IMR-90 (cell line): ENCODE measurements around the gene TMEM176B. TPM values are rescaled to one million over a fixed set of nuclear protein-coding genes. Genes with fewer than 3 reads are reported as not detected.

Source experiments
- ATAC-seq: fragments of 200-7000 bp; cut with Tn5 transposase; 2 replicates; pipeline ENCODE4 v1.9.1; 2020; ENCODE audit warnings: low read depth, mild to moderate bottlenecking, moderate library complexity
- BruUV-seq: library from RNA; stranded (reverse); fragments of 400-500 nt; replicated peaks from 2 replicates; lab custom pipeline; 2021; lab: Mats Ljungman, UMichigan
- CTCF ChIA-PET: fragments of 300-600 bp; formaldehyde crosslinking; extraction: SDS; loops from one replicate; lab custom pipeline; 2021; ENCODE audit warnings: antibody characterized with exemption; lab: Yijun Ruan, JAX
- POLR2A ChIA-PET: fragments of 300-600 bp; sonication (Branson Sonifier 250); formaldehyde crosslinking; loops from one replicate; lab custom pipeline; 2022; ENCODE audit warnings: antibody characterized with exemption; ENCODE audit not compliant: unreplicated experiment; lab: Charles Lee
- DNase-seq: peaks from one replicate; pipeline ENCODE4 v3.0.0; 2013
- H2AFZ ChIP-seq: replicated peaks from 2 replicates; pipeline ENCODE3; 2013; ENCODE audit warnings: low read length, mild to moderate bottlenecking; ENCODE audit not compliant: poor library complexity
- H2AK5ac ChIP-seq: 2 replicates; pipeline ENCODE4 v1.6.1; 2013; ENCODE audit warnings: low read depth, low read length, inconsistent platforms
- H2AK9ac ChIP-seq: replicated peaks from 2 replicates; pipeline ENCODE3; 2013; ENCODE audit warnings: mild to moderate bottlenecking, low read depth, low read length, moderate library complexity; ENCODE audit not compliant: poor library complexity
- H2BK120ac ChIP-seq: 2 replicates; pipeline ENCODE4 v1.6.1; 2013; ENCODE audit warnings: low read depth, low read length, inconsistent platforms
- H2BK15ac ChIP-seq: 3 replicates; pipeline ENCODE4 v1.6.1; 2013; ENCODE audit warnings: low read depth, low read length, inconsistent platforms
- H2BK20ac ChIP-seq: 2 replicates; pipeline ENCODE4 v1.6.1; 2013; ENCODE audit warnings: low read depth, mild to moderate bottlenecking, inconsistent platforms, low read length, moderate library complexity
- H2BK5ac ChIP-seq: 2 replicates; pipeline ENCODE4 v1.6.1; 2013; ENCODE audit warnings: mild to moderate bottlenecking, low read depth, low read length, inconsistent platforms; ENCODE audit not compliant: poor library complexity, severe bottlenecking
- H3K14ac ChIP-seq: replicated peaks from 2 replicates; pipeline ENCODE4 v1.6.1; 2013; ENCODE audit warnings: low read depth, low read length, inconsistent platforms
- H3K18ac ChIP-seq: 2 replicates; pipeline ENCODE4 v1.6.1; 2013; ENCODE audit warnings: low read depth, low read length, control low read depth
- H3K23ac ChIP-seq: 2 replicates; pipeline ENCODE4 v1.6.1; 2013; ENCODE audit warnings: low read depth, low read length, inconsistent platforms
- H3K27ac ChIP-seq: 2 replicates; pipeline ENCODE4 v1.5.1; 2013; ENCODE audit warnings: mild to moderate bottlenecking, control low read depth, low read length; ENCODE audit not compliant: insufficient read depth
- H3K27me3 ChIP-seq: 2 replicates; pipeline ENCODE4 v1.6.1; 2013; ENCODE audit warnings: low read length; ENCODE audit not compliant: control insufficient read depth, insufficient read depth
- H3K36me3 ChIP-seq: 2 replicates; pipeline ENCODE4 v1.6.1; 2013; ENCODE audit warnings: low read length, mixed read lengths; ENCODE audit not compliant: control insufficient read depth, insufficient read depth
- H3K4ac ChIP-seq: 2 replicates; pipeline ENCODE4 v1.6.1; 2013; ENCODE audit warnings: low read depth, low read length, inconsistent platforms
- H3K4me1 ChIP-seq: 2 replicates; pipeline ENCODE4 v1.6.1; 2013; ENCODE audit warnings: low read length, mixed read lengths; ENCODE audit not compliant: control insufficient read depth, insufficient read depth
- H3K4me2 ChIP-seq: 2 replicates; pipeline ENCODE4 v1.6.1; 2013; ENCODE audit warnings: low read depth, mild to moderate bottlenecking, control low read depth, low read length, moderate library complexity
- H3K4me3 ChIP-seq: 2 replicates; pipeline ENCODE4 v1.5.1; 2013; ENCODE audit warnings: low read depth, mild to moderate bottlenecking, control low read depth, low read length, moderate library complexity; ENCODE audit not compliant: insufficient read depth
- H3K56ac ChIP-seq: 2 replicates; pipeline ENCODE4 v1.6.1; 2013; ENCODE audit warnings: low read length, inconsistent platforms; ENCODE audit not compliant: insufficient read depth; ENCODE audit errors: extremely low read depth
- H3K79me1 ChIP-seq, 2 experiments: 2 replicates each; pipeline ENCODE4 v1.6.1; 2013; ENCODE audit warnings: low read length in 2 of 2, inconsistent platforms in 1 of 2, low read depth in 1 of 2
- H3K9ac ChIP-seq: 2 replicates; pipeline ENCODE4 v1.6.1; 2013; ENCODE audit warnings: low read depth, low read length, control low read depth
- H3K9me1 ChIP-seq: 2 replicates; pipeline ENCODE4 v1.6.1; 2013; ENCODE audit warnings: low read length, inconsistent platforms; ENCODE audit not compliant: insufficient read depth
- H3K9me3 ChIP-seq: 2 replicates; pipeline ENCODE4 v1.6.1; 2013; ENCODE audit warnings: low read length; ENCODE audit not compliant: control insufficient read depth, insufficient read depth
- H4K20me1 ChIP-seq: 2 replicates; pipeline ENCODE4 v1.6.1; 2013; ENCODE audit warnings: low read length, inconsistent platforms; ENCODE audit not compliant: insufficient read depth
- H4K5ac ChIP-seq: 2 replicates; pipeline ENCODE4 v1.6.1; 2013; ENCODE audit warnings: mild to moderate bottlenecking, low read depth, low read length, control low read depth
- H4K8ac ChIP-seq, 2 experiments: 2 replicates each; pipeline ENCODE4 v1.6.1; 2013; ENCODE audit warnings: low read depth in 2 of 2, low read length in 2 of 2, control low read depth in 1 of 2, inconsistent platforms in 1 of 2
- H4K91ac ChIP-seq: 2 replicates; pipeline ENCODE4 v1.6.1; 2013; ENCODE audit warnings: low read depth, low read length, inconsistent platforms; ENCODE audit not compliant: insufficient read depth
- BHLHE40 ChIP-seq: fragments of 150-350 bp; IDR thresholded peaks from 2 replicates; pipeline ENCODE4 v1.6.1; 2016; ENCODE audit warnings: mild to moderate bottlenecking, low read depth, low read length
- CTCF ChIP-seq: conservative IDR thresholded peaks from 2 replicates; pipeline ENCODE4 v1.5.1; 2012; ENCODE audit warnings: mild to moderate bottlenecking, low read depth, low read length, improper control_type of control experiment
- FOS ChIP-seq: fragments of 150-350 bp; IDR thresholded peaks from 2 replicates; pipeline ENCODE4 v1.6.1; 2016; ENCODE audit warnings: low read depth, low read length
- MXI1 ChIP-seq: IDR thresholded peaks from 2 replicates; pipeline ENCODE4 v1.6.1; 2012; ENCODE audit warnings: low read depth, mild to moderate bottlenecking, low read length, moderate library complexity, borderline replicate concordance
- POLR2A ChIP-seq: IDR thresholded peaks from 2 replicates; pipeline ENCODE4 v1.6.1; 2012; ENCODE audit warnings: mild to moderate bottlenecking, low read depth, low read length
- RFX5 ChIP-seq: IDR thresholded peaks from 2 replicates; pipeline ENCODE4 v1.8.0; 2012; ENCODE audit warnings: low read depth, mild to moderate bottlenecking, low read length, moderate library complexity
- SMC3 ChIP-seq: fragments of 150-350 bp; IDR thresholded peaks from 2 replicates; pipeline ENCODE4 v1.6.1; 2016; ENCODE audit warnings: low read depth, mild to moderate bottlenecking, antibody characterized with exemption, low read length, moderate library complexity
- WGBS, 2 experiments: methylation state at CpG; one replicate each; pipeline versions ENCODE4 v1.1.5 to v1.1.7; 2013; ENCODE audit warnings: missing lambda C conversion rate in 2 of 2; ENCODE audit not compliant: insufficient read length in 1 of 2; ENCODE audit errors: extremely low coverage in 2 of 2; 5-methylcytosine and 5-hydroxymethylcytosine counted together
- dilution Hi-C: fragments of 300-500 bp; cut with HindIII; formaldehyde crosslinking; loops from one replicate; pipeline ENCODE4 v1.14.3; 2018; ENCODE audit warnings: low sequenced_read_pairs; ENCODE audit not compliant: unreplicated experiment
- in situ Hi-C: fragments of 300-500 bp; cut with MboI; formaldehyde crosslinking; loops from 3 replicates; pipeline ENCODE4 v1.14.3; 2019; ENCODE audit warnings: low sequenced_read_pairs, inconsistent platforms, mixed read lengths
- intact Hi-C: fragments of 100-400 bp; cut with micrococcal nuclease; formaldehyde crosslinking; loops from 2 replicates; pipeline ENCODE4 v1.10.0; 2022
- polyA plus RNA-seq, 3 experiments: library from polyadenylated mRNA; depleted of rRNA; stranded (reverse); fragments of >200 nt; gene quantifications; 2 replicates each; pipeline ENCODE4 v1.2.3, GENCODE V29; 2012; ENCODE audit warnings: low replicate concordance in 1 of 3
- total RNA-seq: library from RNA; depleted of rRNA; stranded (reverse); fragments of >200 nt; gene quantifications from 2 replicates; pipeline ENCODE4 v1.2.3, GENCODE V29; 2012
- TF ChIP-seq, protein P1 (sequence below): fragments of 150-350 bp; IDR thresholded peaks from 2 replicates; pipeline ENCODE4 v1.6.1; 2017; ENCODE audit warnings: mild to moderate bottlenecking, antibody characterized with exemption, low read length, low read depth

Gene TMEM176B
- total and polyA plus RNA-seq, 2 of the 4 experiments (the other 2 are of a cell fraction), result not detected

DNA sequence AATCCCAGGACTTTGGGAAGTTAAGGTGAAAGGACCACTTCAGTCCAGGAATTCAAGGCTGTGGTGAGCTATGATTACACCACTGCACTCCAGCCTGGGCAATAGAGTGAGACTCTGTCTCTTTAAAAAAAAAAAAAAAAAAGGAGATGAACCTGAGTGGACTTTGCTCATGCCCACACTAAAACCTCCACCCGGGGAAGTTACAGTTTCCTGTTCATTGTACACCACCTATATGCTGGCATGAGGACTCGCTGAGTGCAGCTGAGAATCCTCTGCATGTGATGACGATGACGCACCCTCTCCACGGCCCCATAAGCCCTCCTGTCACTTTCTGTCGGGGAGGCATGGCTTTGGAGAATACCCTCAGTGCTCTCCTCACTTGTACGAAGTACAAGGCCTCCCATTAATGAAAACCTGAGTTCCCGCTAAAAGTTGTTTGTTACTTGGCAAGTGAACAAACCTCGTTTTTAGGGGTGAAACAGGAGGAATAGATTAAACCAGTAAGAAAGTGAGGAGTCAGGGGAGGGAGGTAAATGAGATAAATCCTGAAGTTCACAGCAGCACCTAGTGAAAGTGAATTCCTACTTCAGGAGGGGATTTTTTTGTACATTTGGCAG, 15.9 kb downstream of the TMEM176B start (continued):
- TF ChIP-seq MXI1 (no peak), POLR2A (no peak)

DNA sequence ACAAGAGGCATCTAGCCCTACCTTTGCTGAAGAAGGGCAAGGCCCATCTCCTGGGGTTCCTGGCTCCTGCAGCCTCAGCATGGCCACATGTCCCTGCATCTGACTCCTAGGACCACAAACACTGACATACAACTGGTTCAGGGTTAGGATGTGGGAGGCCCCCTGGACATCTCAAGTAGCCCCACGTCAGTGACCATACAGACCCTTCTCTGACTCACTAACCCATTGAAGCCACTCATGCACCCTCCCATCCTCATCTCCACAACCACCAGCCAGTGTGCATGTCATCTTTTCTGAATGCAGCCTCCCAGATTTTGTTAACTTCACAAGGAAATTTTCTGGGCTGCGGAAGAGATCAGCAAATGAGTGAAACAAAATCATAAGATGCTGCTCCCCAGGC, 18.2 kb downstream of the TMEM176B start:
- Histone ChIP-seq H2AK5ac (peak overlapping the region; percentile 98), H3K4ac (peak overlapping the region; percentile 99), H3K9me1 (peaks cover 9% of the 10 kb centered on the region; the same call in 1 of the 2 replicates), H3K4me2 (no peak overlapping the region; the same call in 1 of the 2 replicates), H3K23ac (peak overlapping the region; percentile 99), H2BK5ac (peak overlapping the region; percentile 84), H3K36me3 (peaks cover 1% of the 10 kb centered on the region; the same call in 1 of the 2 replicates), H3K27me3 (no peaks in the 10 kb centered on the region), H3K14ac (peak overlapping the region; percentile 94), H3K9me3 (no peaks in the 10 kb centered on the region), H4K91ac (peak overlapping the region; percentile 99), H2BK15ac (peak overlapping the region; percentile 87), H2BK20ac (peak overlapping the region; percentile 100), H3K4me3 (no peak overlapping the region), H4K20me1 (no peaks in the 10 kb centered on the region), H3K56ac (peak overlapping the region; percentile 97), H3K27ac (peak overlapping the region; percentile 99), H4K8ac (peak overlapping the region; percentile 90 to 91), H3K18ac (peak overlapping the region; percentile 99), H3K4me1 (peaks cover 26% of the 10 kb centered on the region), H3K79me1 (no peaks in the 10 kb centered on the region), H2BK120ac (peak overlapping the region; percentile 100), H2AK9ac (no peak overlapping the region), H2AFZ (no peak overlapping the region), H3K9ac (peak overlapping the region; percentile 13; the same call in 1 of the 2 replicates), H4K5ac (peak overlapping the region; percentile 98)
- CTCF ChIA-PET, result interaction anchor here (0.8 kb wide), 1 partner anchor 94 kb away, joined by 3 read pairs; no protein-coding TSS in a partner anchor
- DNase-seq, result no peak
- in situ Hi-C loops (loop anchor here (25.0 kb wide), 1 partner anchor 330 kb away; no protein-coding TSS in a partner anchor), intact Hi-C loops (no loop called here), dilution Hi-C loops (no loop called here)
- BruUV-seq, result no TSS peak
- POLR2A ChIA-PET, result no interaction called here
- ATAC-seq, result no peak
- WGBS, 2 experiments, result no CpG with 5 or more reads among the region's 2 CpGs
- no peak for TF ChIP-seq BHLHE40
- TF ChIP-seq, protein P1, sequence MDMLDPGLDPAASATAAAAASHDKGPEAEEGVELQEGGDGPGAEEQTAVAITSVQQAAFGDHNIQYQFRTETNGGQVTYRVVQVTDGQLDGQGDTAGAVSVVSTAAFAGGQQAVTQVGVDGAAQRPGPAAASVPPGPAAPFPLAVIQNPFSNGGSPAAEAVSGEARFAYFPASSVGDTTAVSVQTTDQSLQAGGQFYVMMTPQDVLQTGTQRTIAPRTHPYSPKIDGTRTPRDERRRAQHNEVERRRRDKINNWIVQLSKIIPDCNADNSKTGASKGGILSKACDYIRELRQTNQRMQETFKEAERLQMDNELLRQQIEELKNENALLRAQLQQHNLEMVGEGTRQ, result no peak
- TF ChIP-seq SMC3, result no peak
- no peak for TF ChIP-seq CTCF
- no peak for TF ChIP-seq RFX5
- TF ChIP-seq FOS, result no peak
